RWPE2 (cell line): ENCODE measurements around the gene MACO1.
A peak's percentile ranks its signal among the peaks of the same experiment; 100 is the strongest.
"Not testable (repeated sequence)": the region's sequence is repeated elsewhere in the genome, so short reads cannot be mapped to it uniquely, and the experiment has no call there.

ENCODE experiments used
- ATAC-seq: fragments of 200-7000 bp; cut with Tn5 transposase; 3 replicates; pipeline ENCODE4 v1.9.1; 2021; ENCODE audit warnings: low read depth
- DNase-seq: peaks from one replicate; pipeline ENCODE4 v3.0.0-alpha.2; 2020; ENCODE audit warnings: low spot score
- H3K27ac ChIP-seq: fragments of 450-650 bp; 2 replicates; pipeline ENCODE4 v1.5.1; 2017; ENCODE audit warnings: mild to moderate bottlenecking; ENCODE audit not compliant: poor library complexity, severe bottlenecking
- H3K27me3 ChIP-seq: fragments of 250-450 bp; sonication (Bioruptor Pico); 2 replicates; pipeline ENCODE4 v1.5.1; 2021; ENCODE audit warnings: mild to moderate bottlenecking, moderate library complexity; ENCODE audit not compliant: insufficient read depth, poor library complexity, severe bottlenecking
- H3K36me3 ChIP-seq: fragments of 250-450 bp; sonication (Bioruptor Pico); 2 replicates; pipeline ENCODE4 v1.5.1; 2020; ENCODE audit warnings: low read depth, mild to moderate bottlenecking, moderate library complexity
- H3K4me1 ChIP-seq: fragments of 250-450 bp; sonication (Bioruptor Pico); 2 replicates; pipeline ENCODE4 v1.5.1; 2021; ENCODE audit warnings: mild to moderate bottlenecking, moderate library complexity; ENCODE audit not compliant: insufficient read depth, poor library complexity, severe bottlenecking
- H3K4me3 ChIP-seq: fragments of 250-450 bp; sonication (Bioruptor Pico); 2 replicates; pipeline ENCODE4 v1.5.1; 2021; ENCODE audit warnings: mild to moderate bottlenecking, moderate library complexity; ENCODE audit not compliant: severe bottlenecking
- H3K9me3 ChIP-seq: fragments of 250-450 bp; sonication (Bioruptor Pico); 2 replicates; pipeline ENCODE4 v1.5.1; 2021; ENCODE audit warnings: mild to moderate bottlenecking, moderate library complexity; ENCODE audit not compliant: severe bottlenecking
- TF ChIP-seq, protein P1 (sequence below): fragments of 450-650 bp; IDR thresholded peaks from one replicate; pipeline ENCODE4 v1.5.1; 2017; ENCODE audit warnings: mild to moderate bottlenecking, moderate library complexity; ENCODE audit not compliant: poor library complexity, severe bottlenecking

MACO1 gene

GRCh38 chr1:25417280-25417679 lies 13.4 kb upstream of the MACO1 start:
- not testable (repeated sequence) for H3K27me3 ChIP-seq, H3K4me3 ChIP-seq, H3K36me3 ChIP-seq, DNase-seq, ATAC-seq, H3K27ac ChIP-seq, H3K9me3 ChIP-seq, H3K4me1 ChIP-seq

- not testable (repeated sequence) for DNase-seq, H3K4me3 ChIP-seq, H3K27me3 ChIP-seq, H3K27ac ChIP-seq, H3K9me3 ChIP-seq, H3K36me3 ChIP-seq, ATAC-seq, H3K4me1 ChIP-seq
Measured at GRCh38 chr1:25419339-25419738, 11.4 kb upstream of the MACO1 start.

GRCh38 chr1:25420715-25421114 lies 10.0 kb upstream of the MACO1 start, which contains the start of gene RHCE:
RHCE (minus strand) TSS chr1:25420825; CDS start chr1:25420786, 39 bp downstream.
- not testable (repeated sequence) for H3K36me3 ChIP-seq, H3K4me1 ChIP-seq, H3K27ac ChIP-seq, H3K4me3 ChIP-seq, H3K9me3 ChIP-seq, DNase-seq, H3K27me3 ChIP-seq, ATAC-seq

- not testable (repeated sequence) for H3K27ac ChIP-seq, H3K27me3 ChIP-seq, H3K4me3 ChIP-seq, H3K9me3 ChIP-seq, H3K4me1 ChIP-seq, ATAC-seq, H3K36me3 ChIP-seq, DNase-seq
Measured at GRCh38 chr1:25423206-25423605, 7.5 kb upstream of the MACO1 start.

- ATAC-seq: peak; percentile 69
- peak overlapping the region; percentile 48 for H3K27ac ChIP-seq
- TF ChIP-seq, protein P1, sequence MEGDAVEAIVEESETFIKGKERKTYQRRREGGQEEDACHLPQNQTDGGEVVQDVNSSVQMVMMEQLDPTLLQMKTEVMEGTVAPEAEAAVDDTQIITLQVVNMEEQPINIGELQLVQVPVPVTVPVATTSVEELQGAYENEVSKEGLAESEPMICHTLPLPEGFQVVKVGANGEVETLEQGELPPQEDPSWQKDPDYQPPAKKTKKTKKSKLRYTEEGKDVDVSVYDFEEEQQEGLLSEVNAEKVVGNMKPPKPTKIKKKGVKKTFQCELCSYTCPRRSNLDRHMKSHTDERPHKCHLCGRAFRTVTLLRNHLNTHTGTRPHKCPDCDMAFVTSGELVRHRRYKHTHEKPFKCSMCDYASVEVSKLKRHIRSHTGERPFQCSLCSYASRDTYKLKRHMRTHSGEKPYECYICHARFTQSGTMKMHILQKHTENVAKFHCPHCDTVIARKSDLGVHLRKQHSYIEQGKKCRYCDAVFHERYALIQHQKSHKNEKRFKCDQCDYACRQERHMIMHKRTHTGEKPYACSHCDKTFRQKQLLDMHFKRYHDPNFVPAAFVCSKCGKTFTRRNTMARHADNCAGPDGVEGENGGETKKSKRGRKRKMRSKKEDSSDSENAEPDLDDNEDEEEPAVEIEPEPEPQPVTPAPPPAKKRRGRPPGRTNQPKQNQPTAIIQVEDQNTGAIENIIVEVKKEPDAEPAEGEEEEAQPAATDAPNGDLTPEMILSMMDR: no peak
Measured at GRCh38 chr1:25425098-25426085, 5.3 kb upstream of the MACO1 start.

DNA sequence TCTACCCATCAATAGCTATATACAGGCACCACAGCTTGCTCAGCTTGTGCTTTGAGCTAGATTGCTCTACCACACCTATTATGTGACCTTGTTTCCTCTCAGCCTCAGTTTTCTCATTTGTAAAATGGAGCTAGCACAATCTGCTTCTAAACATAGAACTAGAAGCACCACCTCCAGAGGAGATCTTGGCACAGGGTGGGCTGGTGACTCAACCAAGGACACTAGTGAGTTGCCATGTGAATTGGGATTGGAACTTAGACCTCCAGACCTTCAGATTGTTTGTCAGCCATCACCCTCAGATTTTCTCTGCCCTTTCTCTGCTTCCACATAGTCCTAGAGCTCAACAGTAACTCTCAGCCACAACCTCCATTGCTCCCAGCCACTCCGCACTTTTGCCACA lies 3.0 kb upstream of the MACO1 start:
- DNase-seq (no peak), ATAC-seq (no peak)
- Histone ChIP-seq H3K36me3 (no peaks in the 10 kb centered on the region), H3K27me3 (no peaks in the 10 kb centered on the region), H3K4me3 (no peak overlapping the region), H3K4me1 (peaks cover 6% of the 10 kb centered on the region), H3K27ac (no peak overlapping the region), H3K9me3 (no peaks in the 10 kb centered on the region)
- TF ChIP-seq, protein P1: no peak

More at GRCh38 chr1:25425098-25426085, 5.3 kb upstream of the MACO1 start:
- Histone ChIP-seq H3K36me3 (no peaks in the 10 kb centered on the region), H3K27me3 (no peaks in the 10 kb centered on the region), H3K9me3 (no peaks in the 10 kb centered on the region), H3K4me3 (no peak overlapping the region), H3K4me1 (no peaks in the 10 kb centered on the region)
- DNase-seq: no peak
